Suprapubic skin (tissue), 4 donors: ENCODE data around the gene TBC1D22A. TPM values are rescaled to one million over a fixed set of nuclear protein-coding genes. Genes with fewer than 3 reads are reported as not detected.

ENCODE experiments used
- DNase-seq, 2 donors: peaks; one replicate each; pipeline ENCODE4 v3.0.0-alpha.2; 2019; ENCODE audit warnings: low spot score in 2 of 2
- H3K27ac ChIP-seq: fragments of 200-600 bp; sonication (generic); one replicate; pipeline ENCODE4 v1.5.1; 2019
- H3K27me3 ChIP-seq: fragments of 200-600 bp; sonication (generic); one replicate; pipeline ENCODE4 v1.5.1; 2019
- H3K36me3 ChIP-seq: fragments of 200-600 bp; sonication (generic); one replicate; pipeline ENCODE4 v1.5.1; 2019
- H3K4me1 ChIP-seq: fragments of 200-600 bp; sonication (generic); one replicate; pipeline ENCODE4 v1.5.1; 2019
- H3K4me3 ChIP-seq: fragments of 200-600 bp; sonication (generic); one replicate; pipeline ENCODE4 v1.5.1; 2019; ENCODE audit warnings: mild to moderate bottlenecking
- H3K9me3 ChIP-seq: fragments of 200-600 bp; sonication (generic); one replicate; pipeline ENCODE4 v1.5.1; 2019
- EP300 ChIP-seq: sonication (generic); formaldehyde crosslinking; IDR thresholded peaks from one replicate; pipeline ENCODE4 v1.6.1; 2017; ENCODE audit warnings: antibody characterized with exemption
- POLR2A ChIP-seq, 2 donors: fragments of 450-650 bp; IDR thresholded peaks; one replicate each; pipeline ENCODE4 v1.6.1; 2017; ENCODE audit warnings: antibody characterized with exemption in 2 of 2, mild to moderate bottlenecking in 2 of 2, moderate library complexity in 2 of 2
- POLR2AphosphoS5 ChIP-seq, 3 donors: sonication (generic); formaldehyde crosslinking; IDR thresholded peaks; one replicate each; pipeline ENCODE4 v1.6.1; 2017; ENCODE audit warnings: antibody characterized with exemption in 3 of 3
- WGBS: methylation state at CpG from one replicate; pipeline ENCODE4 v1.1.5; 2018; 5-methylcytosine and 5-hydroxymethylcytosine counted together
- total RNA-seq, 4 donors: library from RNA; depleted of rRNA; stranded (reverse); fragments of >200 nt; gene quantifications; one replicate each; pipeline ENCODE4 v1.1.0, GENCODE V29; 2016
- TF ChIP-seq, protein P1 (sequence below), 2 donors: fragments of 200-600 bp in 1 of 2; fragments of 450-650 bp in 1 of 2; sonication (generic) in 1 of 2; IDR thresholded peaks; one replicate each; pipeline ENCODE4 v1.5.1; 2016 to 2019; ENCODE audit warnings: antibody characterized with exemption in 2 of 2, mild to moderate bottlenecking in 1 of 2, moderate library complexity in 1 of 2

Gene TBC1D22A
- total RNA-seq, 4 donors from 2014 or later = 24.8 to 43.2 (median 35.4) TPM

DNA sequence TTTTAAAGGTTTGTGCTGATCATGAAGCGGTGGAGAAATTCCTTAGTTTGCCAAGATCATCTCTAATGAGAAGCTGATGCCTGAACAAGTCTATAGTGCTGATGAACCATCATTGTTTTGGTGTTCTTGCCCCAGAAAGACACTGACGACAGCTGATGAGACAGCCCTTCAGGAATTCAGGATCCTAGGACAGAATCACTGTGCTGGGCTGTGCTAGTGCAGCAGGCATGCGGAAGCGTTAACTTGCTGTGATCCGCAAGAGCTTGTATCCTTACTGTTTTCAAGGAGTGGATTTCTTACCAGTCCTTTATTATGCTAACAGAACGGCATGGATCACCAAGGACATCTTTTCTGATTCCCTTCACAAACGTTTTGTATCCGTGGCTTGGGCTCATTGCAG, 104.1 kb downstream of the TBC1D22A start:
- Histone ChIP-seq H3K4me1 (no peaks in the 10 kb centered on the region), H3K27ac (no peak overlapping the region), H3K36me3 (no peaks in the 10 kb centered on the region), H3K27me3 (no peaks in the 10 kb centered on the region), H3K4me3 (no peak overlapping the region), H3K9me3 (no peaks in the 10 kb centered on the region)
- DNase-seq = no peak
- WGBS = 76% methylated on average over 8 of the region's 8 CpGs
- TF ChIP-seq, protein P1, sequence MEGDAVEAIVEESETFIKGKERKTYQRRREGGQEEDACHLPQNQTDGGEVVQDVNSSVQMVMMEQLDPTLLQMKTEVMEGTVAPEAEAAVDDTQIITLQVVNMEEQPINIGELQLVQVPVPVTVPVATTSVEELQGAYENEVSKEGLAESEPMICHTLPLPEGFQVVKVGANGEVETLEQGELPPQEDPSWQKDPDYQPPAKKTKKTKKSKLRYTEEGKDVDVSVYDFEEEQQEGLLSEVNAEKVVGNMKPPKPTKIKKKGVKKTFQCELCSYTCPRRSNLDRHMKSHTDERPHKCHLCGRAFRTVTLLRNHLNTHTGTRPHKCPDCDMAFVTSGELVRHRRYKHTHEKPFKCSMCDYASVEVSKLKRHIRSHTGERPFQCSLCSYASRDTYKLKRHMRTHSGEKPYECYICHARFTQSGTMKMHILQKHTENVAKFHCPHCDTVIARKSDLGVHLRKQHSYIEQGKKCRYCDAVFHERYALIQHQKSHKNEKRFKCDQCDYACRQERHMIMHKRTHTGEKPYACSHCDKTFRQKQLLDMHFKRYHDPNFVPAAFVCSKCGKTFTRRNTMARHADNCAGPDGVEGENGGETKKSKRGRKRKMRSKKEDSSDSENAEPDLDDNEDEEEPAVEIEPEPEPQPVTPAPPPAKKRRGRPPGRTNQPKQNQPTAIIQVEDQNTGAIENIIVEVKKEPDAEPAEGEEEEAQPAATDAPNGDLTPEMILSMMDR (IDR thresholded peaks at IDR 0.05) = no peak
- no peak for TF ChIP-seq EP300
- TF ChIP-seq POLR2A (IDR thresholded peaks at IDR 0.05) = no peak
- TF ChIP-seq POLR2AphosphoS5 (IDR thresholded peaks at IDR 0.05) = no peak

DNA sequence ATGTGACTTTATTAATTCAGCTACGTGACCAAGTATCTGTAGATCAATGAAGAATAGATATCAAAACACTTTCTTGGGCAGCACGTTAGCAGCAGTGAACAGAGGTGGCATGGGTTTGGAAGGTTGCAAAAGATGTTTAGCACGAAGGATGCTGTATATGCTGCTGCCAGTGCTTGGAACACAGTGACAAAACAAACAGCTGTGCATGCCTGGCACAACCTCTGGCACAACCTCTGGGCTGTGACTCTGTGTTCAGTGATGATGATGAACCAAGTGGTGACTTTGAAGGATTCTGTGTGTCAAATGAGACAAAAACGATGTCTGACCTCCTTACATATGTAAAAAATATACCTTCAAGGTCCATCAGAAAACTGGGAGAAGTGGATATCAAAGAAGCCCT, 104.7 kb downstream of the TBC1D22A start:
- no peak overlapping the region for H3K27ac ChIP-seq
- no peaks in the 10 kb centered on the region for H3K27me3 ChIP-seq
- TF ChIP-seq POLR2A (IDR thresholded peaks at IDR 0.05) (no peak), EP300 (no peak), POLR2AphosphoS5 (IDR thresholded peaks at IDR 0.05) (no peak)
- TF ChIP-seq, protein P1 (IDR thresholded peaks at IDR 0.05) = no peak
- no peaks in the 10 kb centered on the region for H3K9me3 ChIP-seq
- no peak overlapping the region for H3K4me3 ChIP-seq
- DNase-seq = no peak
- 90% methylated on average over 4 of the region's 4 CpGs for WGBS
- H3K36me3 ChIP-seq = no peaks in the 10 kb centered on the region
- H3K4me1 ChIP-seq = no peaks in the 10 kb centered on the region

DNA sequence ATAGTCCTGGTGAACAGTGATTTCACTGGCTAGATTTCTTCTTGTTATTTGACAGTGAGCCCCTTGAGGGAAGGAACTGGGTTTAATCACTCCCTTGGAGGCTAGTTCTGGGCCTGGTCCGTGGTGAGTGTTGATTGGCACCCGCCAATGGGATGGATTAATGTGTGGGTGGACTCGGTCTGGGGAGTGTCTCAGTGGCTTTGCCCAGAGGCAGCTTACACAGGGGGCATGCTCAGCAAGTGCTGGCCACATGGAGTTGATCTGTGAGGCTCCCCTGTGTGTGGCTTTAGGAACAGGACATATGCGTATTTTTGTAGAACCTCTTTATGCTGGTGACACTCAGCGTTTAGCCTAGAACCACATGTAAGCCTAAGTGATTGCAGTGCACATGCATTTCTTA, 106.9 kb downstream of the TBC1D22A start:
- H3K4me1 ChIP-seq = no peaks in the 10 kb centered on the region
- TF ChIP-seq, protein P1 (IDR thresholded peaks at IDR 0.05) = no peak
- TF ChIP-seq POLR2AphosphoS5 (IDR thresholded peaks at IDR 0.05) (no peak), EP300 (no peak), POLR2A (IDR thresholded peaks at IDR 0.05) (no peak)
- no peaks in the 10 kb centered on the region for H3K27me3 ChIP-seq
- 89% methylated on average over 5 of the region's 5 CpGs for WGBS
- no peaks in the 10 kb centered on the region for H3K36me3 ChIP-seq
- no peaks in the 10 kb centered on the region for H3K9me3 ChIP-seq
- no peak overlapping the region for H3K27ac ChIP-seq
- no peak for DNase-seq
- H3K4me3 ChIP-seq = no peak overlapping the region

DNA sequence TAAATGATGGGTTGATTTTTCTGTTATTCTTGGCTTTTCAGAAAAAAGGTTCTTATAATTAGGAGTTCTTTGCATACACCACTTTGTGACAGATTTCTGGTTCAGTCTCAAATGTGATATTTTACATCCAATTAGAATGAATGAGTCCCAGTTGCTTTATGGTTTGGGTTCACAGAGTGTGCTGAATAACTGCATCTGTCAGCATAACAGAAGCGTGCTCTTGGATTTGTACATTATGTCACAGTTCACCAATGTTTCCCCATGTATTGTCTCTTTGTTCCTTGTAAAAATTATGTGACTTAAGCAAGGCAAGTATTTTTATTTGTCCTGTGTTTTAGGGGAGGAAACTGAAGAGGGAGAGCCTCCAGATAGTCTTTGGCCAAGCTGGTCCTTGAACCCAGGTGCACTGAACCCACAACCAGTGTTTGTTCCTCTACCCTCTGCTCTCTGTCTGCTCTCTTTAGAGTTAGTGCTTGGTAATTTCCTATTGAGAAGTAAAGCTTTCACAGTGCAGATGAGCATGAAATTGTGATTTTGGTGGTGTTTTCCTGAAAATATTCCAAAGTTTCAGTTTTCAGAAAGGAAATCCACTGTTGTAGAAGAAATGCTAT, 107.5 kb downstream of the TBC1D22A start:
- no peaks in the 10 kb centered on the region for H3K4me1 ChIP-seq
- no peaks in the 10 kb centered on the region for H3K9me3 ChIP-seq
- 96% methylated on average over 1 of the region's 1 CpG for WGBS
- H3K27ac ChIP-seq = no peak overlapping the region
- H3K27me3 ChIP-seq = no peaks in the 10 kb centered on the region
- H3K4me3 ChIP-seq = no peak overlapping the region
- H3K36me3 ChIP-seq = no peaks in the 10 kb centered on the region
- TF ChIP-seq, protein P1 (IDR thresholded peaks at IDR 0.05) = no peak
- TF ChIP-seq POLR2A (IDR thresholded peaks at IDR 0.05) (no peak), EP300 (no peak), POLR2AphosphoS5 (IDR thresholded peaks at IDR 0.05) (no peak)
- DNase-seq = no peak

DNA sequence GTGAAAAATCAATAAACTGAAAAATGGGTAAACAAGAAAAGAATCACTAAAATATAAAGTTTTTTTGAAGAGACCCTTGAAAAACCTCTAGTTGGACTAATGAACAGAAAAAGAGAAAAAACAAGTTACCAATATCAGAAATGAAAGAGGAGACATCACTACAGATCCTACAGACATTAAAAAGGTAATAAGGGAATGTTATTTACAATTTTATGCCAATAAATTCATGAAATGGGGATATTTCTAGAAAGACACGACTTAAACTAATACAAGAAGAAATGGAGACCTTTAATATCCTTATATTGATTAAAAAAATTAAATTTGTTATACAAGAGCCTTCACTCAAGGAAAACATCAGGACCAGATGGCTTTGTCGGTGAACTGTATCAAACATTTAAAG, 109.4 kb downstream of the TBC1D22A start:
- Histone ChIP-seq H3K4me3 (no peak overlapping the region), H3K9me3 (no peaks in the 10 kb centered on the region), H3K27me3 (no peaks in the 10 kb centered on the region), H3K4me1 (no peaks in the 10 kb centered on the region), H3K27ac (no peak overlapping the region), H3K36me3 (no peaks in the 10 kb centered on the region)
- 95% methylated on average over 2 of the region's 2 CpGs for WGBS
- TF ChIP-seq POLR2A (IDR thresholded peaks at IDR 0.05) = no peak
- no peak for TF ChIP-seq EP300
- TF ChIP-seq POLR2AphosphoS5 (IDR thresholded peaks at IDR 0.05) = no peak
- TF ChIP-seq, protein P1 (IDR thresholded peaks at IDR 0.05) = no peak
- no peak for DNase-seq
